Breast epithelium (tissue), 3 donors: ENCODE data around the gene ANK2.

ENCODE experiments used
- CTCF ChIP-seq, 3 donors: fragments of 450-650 bp; IDR thresholded peaks; one replicate each; pipeline ENCODE4 v1.5.1; 2016 to 2017; ENCODE audit warnings: antibody characterized with exemption in 3 of 3, mild to moderate bottlenecking in 3 of 3, moderate library complexity in 3 of 3
- POLR2AphosphoS5 ChIP-seq, 3 donors: sonication (generic); formaldehyde crosslinking; IDR thresholded peaks; one replicate each; pipeline ENCODE4 v1.6.1; 2017; ENCODE audit warnings: antibody characterized with exemption in 3 of 3

- TF ChIP-seq CTCF (IDR thresholded peaks at IDR 0.05) (no peak), POLR2AphosphoS5 (IDR thresholded peaks at IDR 0.05) (no peak)
Measured at GRCh38 chr4:113080050-113080449, 30.6 kb downstream of the ANK2 start.
